Measurements from ENCODE around the gene PLG. TPM values are rescaled to one million over a fixed set of nuclear protein-coding genes. Genes with fewer than 3 reads are reported as not detected.

Gene PLG
- total RNA-seq, 1 donor from 2014 or later: 0.16 TPM

DNA sequence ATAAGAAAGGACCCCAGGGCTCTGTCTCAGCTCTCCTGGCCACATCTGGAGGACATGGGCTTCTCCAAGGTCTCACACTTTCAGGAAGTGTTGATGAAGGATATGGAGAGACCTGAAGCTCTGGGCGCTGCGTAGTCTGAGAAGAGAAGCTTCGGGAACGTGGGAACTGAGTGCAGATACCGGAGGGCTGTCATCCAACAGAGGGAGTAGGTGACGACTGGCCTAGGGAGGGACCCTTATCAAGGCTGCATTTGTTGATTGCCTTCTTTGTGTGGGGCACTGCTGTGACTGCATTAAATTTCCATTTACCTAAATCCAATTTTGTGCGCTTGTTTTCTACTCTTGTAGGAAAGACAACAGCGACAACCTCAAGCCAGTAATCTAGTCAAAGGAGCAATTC, 63.4 kb downstream of the PLG start:
- Mint-ChIP-seq H3K4me3 (no peak overlapping the region), H3K27ac (no peak overlapping the region), H3K36me3 (peaks cover 1% of the 10 kb centered on the region), H3K27me3 (ENCODE audit: low read depth) (peaks cover 15% of the 10 kb centered on the region), H3K9me3 (peaks cover 18% of the 10 kb centered on the region), H3K4me1 (peaks cover 8% of the 10 kb centered on the region)
- TF ChIP-seq, protein P1, sequence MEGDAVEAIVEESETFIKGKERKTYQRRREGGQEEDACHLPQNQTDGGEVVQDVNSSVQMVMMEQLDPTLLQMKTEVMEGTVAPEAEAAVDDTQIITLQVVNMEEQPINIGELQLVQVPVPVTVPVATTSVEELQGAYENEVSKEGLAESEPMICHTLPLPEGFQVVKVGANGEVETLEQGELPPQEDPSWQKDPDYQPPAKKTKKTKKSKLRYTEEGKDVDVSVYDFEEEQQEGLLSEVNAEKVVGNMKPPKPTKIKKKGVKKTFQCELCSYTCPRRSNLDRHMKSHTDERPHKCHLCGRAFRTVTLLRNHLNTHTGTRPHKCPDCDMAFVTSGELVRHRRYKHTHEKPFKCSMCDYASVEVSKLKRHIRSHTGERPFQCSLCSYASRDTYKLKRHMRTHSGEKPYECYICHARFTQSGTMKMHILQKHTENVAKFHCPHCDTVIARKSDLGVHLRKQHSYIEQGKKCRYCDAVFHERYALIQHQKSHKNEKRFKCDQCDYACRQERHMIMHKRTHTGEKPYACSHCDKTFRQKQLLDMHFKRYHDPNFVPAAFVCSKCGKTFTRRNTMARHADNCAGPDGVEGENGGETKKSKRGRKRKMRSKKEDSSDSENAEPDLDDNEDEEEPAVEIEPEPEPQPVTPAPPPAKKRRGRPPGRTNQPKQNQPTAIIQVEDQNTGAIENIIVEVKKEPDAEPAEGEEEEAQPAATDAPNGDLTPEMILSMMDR (IDR thresholded peaks at IDR 0.05; ENCODE audit: unreplicated experiment): no peak
- no peak for DNase-seq (ENCODE audit: low spot score in 2 of 2, unreplicated experiment in 2 of 2)

DNA sequence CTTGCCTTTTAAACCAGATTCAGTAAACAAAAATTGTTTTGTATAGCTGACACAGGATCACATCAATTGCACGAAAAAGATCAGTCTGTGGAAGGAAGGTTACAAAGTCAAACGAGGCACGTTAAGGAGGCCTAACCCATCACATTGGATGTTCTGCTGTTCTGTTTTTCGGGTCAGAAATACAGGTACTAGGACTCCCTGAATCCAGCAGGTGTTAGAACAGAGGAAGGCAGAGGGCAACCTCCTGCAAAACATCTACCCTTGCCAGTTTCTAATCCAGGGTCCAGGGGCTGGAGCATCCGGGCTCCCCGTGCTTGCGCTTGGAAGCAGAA, 64.6 kb downstream of the PLG start:
- H3K9me3 Mint-ChIP-seq: peaks cover 13% of the 10 kb centered on the region
- no peak for DNase-seq (ENCODE audit: low spot score in 2 of 2, unreplicated experiment in 2 of 2)
- TF ChIP-seq, protein P1 (IDR thresholded peaks at IDR 0.05; ENCODE audit: unreplicated experiment): no peak
- no peak overlapping the region for H3K27ac Mint-ChIP-seq
- peaks cover 1% of the 10 kb centered on the region for H3K36me3 Mint-ChIP-seq
- H3K4me3 Mint-ChIP-seq: peak overlapping the region; percentile 91
- peaks cover 15% of the 10 kb centered on the region for H3K27me3 Mint-ChIP-seq (ENCODE audit: low read depth)
- H3K4me1 Mint-ChIP-seq: peaks cover 8% of the 10 kb centered on the region

DNA sequence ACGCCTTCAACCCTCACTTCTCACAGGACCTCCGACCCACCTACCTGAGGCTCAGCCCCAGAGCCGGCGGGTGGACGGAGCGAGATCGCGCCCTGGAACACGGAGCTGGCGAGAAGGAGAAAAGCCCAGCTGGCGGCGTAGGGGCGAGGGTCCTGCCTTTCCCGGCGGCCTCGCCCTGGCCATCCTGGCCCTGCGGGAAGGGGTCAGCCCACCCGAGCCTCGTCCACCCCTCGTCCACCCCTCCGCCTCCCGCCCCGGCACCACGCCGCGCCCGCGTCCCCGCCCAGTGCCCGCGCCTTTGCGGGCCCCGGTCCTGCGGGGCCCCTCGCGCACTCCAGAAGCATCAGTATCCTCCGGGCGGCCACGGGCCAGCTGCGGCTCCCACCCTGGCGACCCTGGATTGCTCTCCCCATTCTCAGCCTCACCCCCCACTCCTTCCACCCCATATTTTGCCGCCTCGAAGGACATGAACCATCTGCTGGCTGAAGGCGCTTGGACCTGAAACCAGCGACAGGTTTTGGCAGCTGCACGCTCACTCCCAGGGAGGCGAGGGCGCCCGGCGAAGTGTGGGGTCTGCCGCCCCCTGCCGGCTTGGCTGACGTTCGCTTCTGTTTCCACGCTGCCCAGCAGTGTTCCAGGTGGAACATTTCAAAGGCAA, 65.1 kb downstream of the PLG start:
- peaks cover 1% of the 10 kb centered on the region for H3K36me3 Mint-ChIP-seq
- H3K27me3 Mint-ChIP-seq (ENCODE audit: low read depth): peaks cover 15% of the 10 kb centered on the region
- H3K4me1 Mint-ChIP-seq: peaks cover 8% of the 10 kb centered on the region
- H3K4me3 Mint-ChIP-seq: peak overlapping the region; percentile 91
- peaks cover 8% of the 10 kb centered on the region for H3K9me3 Mint-ChIP-seq
- peak overlapping the region; percentile 44 for H3K27ac Mint-ChIP-seq
- TF ChIP-seq, protein P1 (IDR thresholded peaks at IDR 0.05; ENCODE audit: unreplicated experiment): peak; percentile 82
- peak; percentile 51 to 88 for DNase-seq (ENCODE audit: low spot score in 2 of 2, unreplicated experiment in 2 of 2)

DNA sequence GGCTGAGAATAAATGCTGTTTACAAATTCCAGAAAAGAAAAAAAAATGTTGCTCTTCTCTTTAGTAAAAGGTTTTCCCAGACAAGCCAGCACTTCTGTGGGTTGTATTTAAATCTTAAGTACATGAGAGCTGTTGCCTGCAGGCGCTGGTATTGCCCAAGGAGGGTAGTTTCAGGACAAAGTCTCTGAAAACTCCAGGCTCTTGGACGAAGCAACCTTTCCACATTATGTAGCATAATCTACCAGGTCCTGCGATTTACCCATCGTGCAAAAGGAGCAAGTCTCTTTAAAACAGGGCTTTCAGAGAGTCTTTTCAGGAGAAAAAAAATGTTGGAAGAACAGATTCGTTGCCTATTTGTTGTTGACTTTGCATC, 65.6 kb downstream of the PLG start:
- peaks cover 8% of the 10 kb centered on the region for H3K4me1 Mint-ChIP-seq
- peaks cover 3% of the 10 kb centered on the region for H3K9me3 Mint-ChIP-seq
- TF ChIP-seq, protein P1 (IDR thresholded peaks at IDR 0.05; ENCODE audit: unreplicated experiment): no peak
- peak overlapping the region; percentile 91 for H3K4me3 Mint-ChIP-seq
- H3K36me3 Mint-ChIP-seq: no peaks in the 10 kb centered on the region
- peaks cover 15% of the 10 kb centered on the region for H3K27me3 Mint-ChIP-seq (ENCODE audit: low read depth)
- H3K27ac Mint-ChIP-seq: no peak overlapping the region
- no peak for DNase-seq (ENCODE audit: low spot score in 2 of 2, unreplicated experiment in 2 of 2)

DNA sequence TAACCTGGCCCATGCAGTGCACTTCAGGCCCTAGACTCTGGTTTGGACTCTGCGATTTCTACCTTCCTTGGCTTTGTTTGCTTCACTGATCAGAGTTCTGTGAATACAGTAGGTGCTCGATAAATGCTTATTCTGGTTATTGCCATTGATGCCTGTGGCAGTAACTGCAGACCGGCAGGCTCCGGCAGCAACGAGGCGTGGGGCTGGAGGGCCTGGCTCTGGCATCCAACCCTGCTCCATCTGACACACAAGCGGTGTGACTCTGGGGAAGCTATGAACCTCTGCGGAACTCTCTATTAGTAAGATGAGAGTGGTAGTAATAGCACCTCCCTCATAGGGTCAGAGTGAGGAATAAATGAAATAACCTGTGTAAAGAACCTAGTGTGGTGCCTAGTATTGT, 66.1 kb downstream of the PLG start:
- H3K36me3 Mint-ChIP-seq: no peaks in the 10 kb centered on the region
- no peaks in the 10 kb centered on the region for H3K9me3 Mint-ChIP-seq
- H3K4me1 Mint-ChIP-seq: peaks cover 8% of the 10 kb centered on the region
- DNase-seq (ENCODE audit: low spot score in 2 of 2, unreplicated experiment in 2 of 2): no peak
- TF ChIP-seq, protein P1 (IDR thresholded peaks at IDR 0.05; ENCODE audit: unreplicated experiment): no peak
- H3K27ac Mint-ChIP-seq: no peak overlapping the region
- H3K4me3 Mint-ChIP-seq: peak overlapping the region; percentile 91
- H3K27me3 Mint-ChIP-seq (ENCODE audit: low read depth): peaks cover 15% of the 10 kb centered on the region

DNA sequence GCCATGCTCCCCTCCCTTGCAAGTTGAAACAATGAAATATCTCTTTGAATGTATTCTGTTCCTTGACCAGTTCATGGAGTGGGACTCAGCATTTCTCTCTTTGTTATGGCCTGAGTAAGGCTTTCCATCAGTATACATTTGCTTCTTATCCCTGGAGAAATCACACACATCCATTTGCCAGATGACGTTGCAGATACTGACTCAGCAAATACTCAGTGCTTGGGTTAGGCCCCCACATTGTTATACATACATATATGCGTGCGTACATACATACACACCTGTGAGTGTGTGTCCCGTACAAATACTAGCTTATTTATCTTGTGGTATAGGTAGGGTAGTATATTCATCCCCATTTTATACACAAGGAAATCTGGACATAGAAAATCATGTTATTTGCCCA, 72.4 kb downstream of the PLG start:
- H3K4me1 Mint-ChIP-seq: peaks cover 8% of the 10 kb centered on the region
- TF ChIP-seq, protein P1 (IDR thresholded peaks at IDR 0.05; ENCODE audit: unreplicated experiment): no peak
- no peak overlapping the region for H3K4me3 Mint-ChIP-seq
- H3K9me3 Mint-ChIP-seq: no peaks in the 10 kb centered on the region
- peaks cover 2% of the 10 kb centered on the region for H3K27me3 Mint-ChIP-seq (ENCODE audit: low read depth)
- DNase-seq (ENCODE audit: low spot score in 2 of 2, unreplicated experiment in 2 of 2): no peak
- H3K36me3 Mint-ChIP-seq: no peaks in the 10 kb centered on the region
- no peak overlapping the region for H3K27ac Mint-ChIP-seq
